K562 (cell line): ENCODE results near the gene TENT4B. TPM values are rescaled to one million over a fixed set of nuclear protein-coding genes. Genes with fewer than 3 reads are reported as not detected.

ENCODE experiments used
- ATAC-seq: fragments of 200-7000 bp; cut with Tn5 transposase; 3 replicates; pipeline ENCODE4 v1.9.1; 2020; ENCODE audit warnings: moderate library complexity
- BruUV-seq: library from RNA; stranded (reverse); fragments of 400-500 nt; replicated peaks from 2 replicates; lab custom pipeline; 2021; lab: Mats Ljungman, UMichigan
- CTCF ChIA-PET: fragments of 300-600 bp; formaldehyde crosslinking; extraction: SDS; loops from one replicate; lab custom pipeline; 2021; ENCODE audit warnings: low intra/inter-chr PET ratio; lab: Yijun Ruan, JAX
- POLR2A ChIA-PET: fragments of 300-600, 350-650 bp; sonication (Branson Sonifier 250); formaldehyde crosslinking; extraction: SDS; loops from one replicate; lab custom pipeline; 2021; ENCODE audit warnings: antibody characterized with exemption, inconsistent platforms; lab: Yijun Ruan, JAX
- DNase-seq, 4 experiments: peaks; one replicate each; pipeline versions ENCODE4 v3.0.0 to v3.0.0-alpha.2; 2011 to 2018; ENCODE audit warnings: low spot score in 3 of 4, mixed read lengths in 3 of 4; ENCODE audit errors: extremely low read depth in 1 of 4
- FAIRE-seq: peaks from 2 replicates; lab custom pipeline; 2011; peaks lifted over from hg19 to GRCh38; lab: Jason Lieb, UNC
- H2AFZ ChIP-seq: 2 replicates; pipeline ENCODE4 v1.6.0; 2011; ENCODE audit warnings: low read depth, low read length, control low read depth, inconsistent platforms
- H3K27ac ChIP-seq: fragments of 200-600 bp; 3 replicates; pipeline ENCODE4 v1.8.0; 2011; ENCODE audit warnings: low read depth, mild to moderate bottlenecking, control low read depth, inconsistent platforms, low read length, moderate library complexity, mixed read lengths; ENCODE audit errors: extremely low read depth
- H3K27me3 ChIP-seq, 2 experiments: fragments of 300-600 bp in 1 of 2; 2 replicates in 1 of 2; 3 replicates in 1 of 2; pipeline versions ENCODE4 v1.6.0 to v1.8.0; 2011; ENCODE audit warnings: inconsistent platforms in 2 of 2, low read length in 2 of 2, mild to moderate bottlenecking in 1 of 2, mixed read lengths in 1 of 2, moderate library complexity in 1 of 2; ENCODE audit not compliant: control insufficient read depth in 2 of 2, insufficient read depth in 2 of 2
- H3K36me3 ChIP-seq: fragments of 300-600 bp; 3 replicates; pipeline ENCODE4 v1.8.0; 2011; ENCODE audit warnings: mild to moderate bottlenecking, low read length, inconsistent platforms; ENCODE audit not compliant: control insufficient read depth, insufficient read depth
- H3K4me1 ChIP-seq, 2 experiments: fragments of 200-600 bp in 1 of 2; replicated peaks in 1 of 2; 2 replicates in 1 of 2; 3 replicates in 1 of 2; pipeline versions ENCODE4 v1.5.1 to v1.8.0; 2011; ENCODE audit warnings: inconsistent platforms in 2 of 2, low read length in 2 of 2, mild to moderate bottlenecking in 1 of 2, mixed read lengths in 1 of 2, moderate library complexity in 1 of 2; ENCODE audit not compliant: control insufficient read depth in 2 of 2, insufficient read depth in 2 of 2
- H3K4me2 ChIP-seq: 2 replicates; pipeline ENCODE4 v1.6.1; 2011; ENCODE audit warnings: low read length, control low read depth, inconsistent platforms, mixed read lengths; ENCODE audit not compliant: insufficient read depth
- H3K4me3 ChIP-seq: fragments of 200-600 bp; sonication (generic), shearing (Covaris generic); 2 replicates; pipeline ENCODE4 v1.5.1; 2016; ENCODE audit warnings: control low read depth, inconsistent platforms
- H3K79me2 ChIP-seq: fragments of 200-600 bp; 3 replicates; pipeline ENCODE4 v1.8.0; 2011; ENCODE audit warnings: low read length, inconsistent platforms; ENCODE audit not compliant: control insufficient read depth, insufficient read depth
- H3K9ac ChIP-seq, 2 experiments: 2 replicates each; pipeline versions ENCODE4 v1.6.0 to v1.6.1; 2011; ENCODE audit warnings: low read depth in 2 of 2, low read length in 2 of 2, control low read depth in 1 of 2, inconsistent platforms in 1 of 2, mild to moderate bottlenecking in 1 of 2, mixed read lengths in 1 of 2; ENCODE audit not compliant: insufficient read depth in 1 of 2
- H3K9me1 ChIP-seq: one replicate; pipeline ENCODE4 v1.6.0; 2011; ENCODE audit warnings: inconsistent platforms, mild to moderate bottlenecking, low read length, moderate library complexity; ENCODE audit not compliant: control insufficient read depth, insufficient read depth
- H3K9me3 ChIP-seq: replicated peaks from 2 replicates; pipeline ENCODE4 v1.5.1; 2011; ENCODE audit warnings: low read depth, low read length, inconsistent platforms; ENCODE audit not compliant: control insufficient read depth, insufficient read depth
- H4K20me1 ChIP-seq: replicated peaks from 2 replicates; pipeline ENCODE4 v1.6.1; 2011; ENCODE audit warnings: low read length, inconsistent platforms, mixed read lengths; ENCODE audit not compliant: control insufficient read depth, insufficient read depth
- CEBPG ChIP-seq, 3 experiments: fragments of 200-800 bp in 1 of 3; sonication (Bioruptor generic) in 1 of 3; sonication (generic) in 1 of 3; formaldehyde crosslinking in 1 of 3; IDR thresholded peaks in 2 of 3; conservative IDR thresholded peaks in 1 of 3; 2 replicates each; pipeline versions ENCODE4 v1.6.1 to v1.8.0; 2016 to 2022; ENCODE audit warnings: missing compliant biosample characterization in 2 of 3, missing genetic modification characterization in 2 of 3, mild to moderate bottlenecking in 1 of 3, missing genetic modification reagents in 1 of 3
- CGGBP1 ChIP-seq: fragments of 250-450 bp; sonication (Bioruptor Pico); IDR thresholded peaks from 2 replicates; pipeline ENCODE4 v1.9.0; 2021; ENCODE audit warnings: mild to moderate bottlenecking
- DDX20 ChIP-seq: fragments of 450-650 bp; IDR thresholded peaks from 2 replicates; pipeline ENCODE4 v1.6.1; 2016; ENCODE audit warnings: missing genetic modification characterization, low read depth, mild to moderate bottlenecking, missing compliant biosample characterization, moderate library complexity
- DMBX1 ChIP-seq: fragments of 250-450 bp; sonication (Bioruptor Pico); IDR thresholded peaks from 2 replicates; pipeline ENCODE4 v1.8.0; 2022; ENCODE audit warnings: inconsistent platforms, mild to moderate bottlenecking, moderate library complexity, borderline replicate concordance
- GTF2E2 ChIP-seq: fragments of 200-800 bp; sonication (Bioruptor generic); IDR thresholded peaks from 2 replicates; pipeline ENCODE4 v1.6.1; 2016; ENCODE audit warnings: missing genetic modification characterization, missing compliant biosample characterization
- HMBOX1 ChIP-seq: sonication (generic); IDR thresholded peaks from 2 replicates; pipeline ENCODE4 v1.6.1; 2016
- SREBF1 ChIP-seq: fragments of 150-350 bp; IDR thresholded peaks from 2 replicates; pipeline ENCODE4 v1.6.1; 2014; ENCODE audit warnings: antibody characterized with exemption, low read depth, low read length, borderline replicate concordance
- ZBTB49 ChIP-seq: sonication (generic); formaldehyde crosslinking; IDR thresholded peaks from 2 replicates; pipeline ENCODE4 v1.8.0; 2022; ENCODE audit warnings: missing genetic modification reagents, mild to moderate bottlenecking, borderline replicate concordance
- ZNF253 ChIP-seq: fragments of 250-450 bp; sonication (Bioruptor Pico); conservative IDR thresholded peaks from 2 replicates; pipeline ENCODE4 v1.6.1; 2021; ENCODE audit warnings: mild to moderate bottlenecking
- WGBS: fragments of 100-300 bp; shearing (Covaris generic); methylation state at CpG from one replicate; pipeline ENCODE4 v1.1.6; 2016; ENCODE audit warnings: low coverage, mixed read lengths; ENCODE audit not compliant: insufficient coverage; ENCODE audit errors: missing lambda C conversion rate; 5-methylcytosine and 5-hydroxymethylcytosine counted together
- in situ Hi-C: fragments of 300-500 bp; cut with MboI; formaldehyde crosslinking; loops from 4 replicates; pipeline ENCODE4 v1.15.0; 2018; ENCODE audit warnings: inconsistent platforms, mixed read lengths
- intact Hi-C: fragments of 100-400 bp; cut with micrococcal nuclease; formaldehyde crosslinking; loops from 2 replicates; pipeline ENCODE4 v1.14.2; 2022
- polyA plus RNA-seq, 8 experiments: library from polyadenylated mRNA; depleted of rRNA in 4 of 8; stranded (reverse) in 5 of 8; unstranded in 3 of 8; fragments of >200 nt; fragmentation: Nextera tagmentation in 2 of 8; fragmentation: Illumina TruSeq in 1 of 8; extraction: Ambion mirVana in 2 of 8; extraction: Trizol in 1 of 8; gene quantifications; 2 replicates each; pipeline versions ENCODE4 v1.2.1 to v1.2.3, GENCODE V29; 2011 to 2014; ENCODE audit warnings: inconsistent platforms in 1 of 8, missing spikeins in 1 of 8
- total RNA-seq, 7 experiments: library from RNA; depleted of rRNA in 6 of 7; stranded (reverse); fragments of >200 nt in 6 of 7; fragmentation: Illumina TruSeq in 2 of 7; extraction: Trizol in 2 of 7; gene quantifications; 2 replicates each; pipeline versions ENCODE4 v1.2.1 to v1.2.3, GENCODE V29; 2011 to 2021; ENCODE audit warnings: low replicate concordance in 1 of 7

TENT4B gene
- total and polyA plus RNA-seq, 9 of the 15 experiments (the other 6 are each of a cell fraction or from before 2014, with no cell fraction given): 5.2 to 8.4 (median 7.0) TPM

GRCh38 chr16:50207652-50208051 lies 54.5 kb downstream of the TENT4B start:
- TF ChIP-seq HMBOX1 (no peak), GTF2E2 (no peak), DDX20 (tag) (no peak), ZNF253 (CRISPR knock-in tag) (no peak), SREBF1 (no peak), ZBTB49 (CRISPR knock-in tag) (no peak), CGGBP1 (CRISPR knock-in tag) (no peak), CEBPG (CRISPR knock-in tag; IDR thresholded peaks at IDR 0.05) (no peak), CEBPG (tag; conservative IDR thresholded peaks at IDR 0.05 in 1 of 2, IDR thresholded peaks at IDR 0.05 in 1 of 2) (no peak), DMBX1 (CRISPR knock-in tag) (no peak)
- TF ChIP-seq, all 486 proteins: peak for 0
- H3K9ac ChIP-seq: no peak overlapping the region
- no peaks in the 10 kb centered on the region for H3K9me3 ChIP-seq
- peaks cover 23% of the 10 kb centered on the region for H3K79me2 ChIP-seq
- ATAC-seq (no peak), FAIRE-seq (no peak), DNase-seq (no peak)
- no peak overlapping the region for H3K27ac ChIP-seq
- no peak overlapping the region for H2AFZ ChIP-seq
- in situ Hi-C loops: loop anchor here (5.0 to 25.0 kb wide), 2 partner anchors 185 to 305 kb away; no protein-coding TSS in a partner anchor
- H3K4me2 ChIP-seq: no peak overlapping the region
- intact Hi-C loops: no loop called here
- ChIA-PET POLR2A (interaction anchor here (1.4 kb wide), 1 partner anchor 9 kb away, joined by 4 read pairs; no protein-coding TSS in a partner anchor), CTCF (interaction anchor here (1.2 kb wide), 1 partner anchor 183 kb away, joined by 7 read pairs; the partner anchor contains the start of gene CNEP1R1)
- H4K20me1 ChIP-seq: peaks cover 19% of the 10 kb centered on the region; the same call in 1 of the 2 replicates
- peaks cover 9% of the 10 kb centered on the region for H3K36me3 ChIP-seq
- no TSS peak for BruUV-seq
- 78% methylated on average over 3 of the region's 3 CpGs for WGBS
- no peaks in the 10 kb centered on the region for H3K27me3 ChIP-seq
- H3K4me1 ChIP-seq: peaks cover 0 to 6% of the 10 kb centered on the region in 2 experiments; a peak in 3 of 5 replicates
- peaks cover 3% of the 10 kb centered on the region for H3K9me1 ChIP-seq
- H3K4me3 ChIP-seq: no peak overlapping the region
